ENCODE data around the gene PTPN14.

- TF ChIP-seq POLR2A (IDR thresholded peaks at IDR 0.05; ENCODE audit: control extremely low read depth in 1 of 2, low read depth in 2 of 2, low read length in 2 of 2): no peak
- TF ChIP-seq ZNF274 (IDR thresholded peaks at IDR 0.05; ENCODE audit: borderline replicate concordance, extremely low read depth, low read length): no peak
- TF ChIP-seq CHD7 (IDR thresholded peaks at IDR 0.05; ENCODE audit: insufficient replicate concordance, low read length): no peak
- TF ChIP-seq POLR2AphosphoS5 (IDR thresholded peaks at IDR 0.05; ENCODE audit: low read depth, low read length): no peak
- TF ChIP-seq RXRA (IDR thresholded peaks at IDR 0.05; ENCODE audit: insufficient read depth, low read depth, low read length): no peak
- TF ChIP-seq CHD2 (IDR thresholded peaks at IDR 0.05; ENCODE audit: low read length): no peak
- no peak for TF ChIP-seq CTCF (IDR thresholded peaks at IDR 0.05; ENCODE audit: control extremely low read depth in 1 of 3, insufficient read depth in 1 of 3, low read depth in 1 of 3, low read length in 3 of 3)
- no peak for TF ChIP-seq EP300 (IDR thresholded peaks at IDR 0.05; ENCODE audit: borderline replicate concordance in 1 of 2, low read depth in 2 of 2, low read length in 2 of 2)
Measured at GRCh38 chr1:214538496-214538895, 12.9 kb downstream of the PTPN14 start.
